Neural progenitor cell (in vitro differentiated cells): Measurements from ENCODE around the gene ZMIZ1.

Experiments
- EZH2 ChIP-seq: fragments of 200-600 bp; sonication (generic); IDR thresholded peaks from 2 replicates; pipeline ENCODE4 v1.6.1; 2017; ENCODE audit warnings: antibody characterized with exemption, mild to moderate bottlenecking, moderate library complexity
- TF ChIP-seq, protein P1 (sequence below): fragments of 200-600 bp; sonication (generic); IDR thresholded peaks from 2 replicates; pipeline ENCODE4 v1.5.1; 2017; ENCODE audit warnings: antibody characterized with exemption, mild to moderate bottlenecking

DNA sequence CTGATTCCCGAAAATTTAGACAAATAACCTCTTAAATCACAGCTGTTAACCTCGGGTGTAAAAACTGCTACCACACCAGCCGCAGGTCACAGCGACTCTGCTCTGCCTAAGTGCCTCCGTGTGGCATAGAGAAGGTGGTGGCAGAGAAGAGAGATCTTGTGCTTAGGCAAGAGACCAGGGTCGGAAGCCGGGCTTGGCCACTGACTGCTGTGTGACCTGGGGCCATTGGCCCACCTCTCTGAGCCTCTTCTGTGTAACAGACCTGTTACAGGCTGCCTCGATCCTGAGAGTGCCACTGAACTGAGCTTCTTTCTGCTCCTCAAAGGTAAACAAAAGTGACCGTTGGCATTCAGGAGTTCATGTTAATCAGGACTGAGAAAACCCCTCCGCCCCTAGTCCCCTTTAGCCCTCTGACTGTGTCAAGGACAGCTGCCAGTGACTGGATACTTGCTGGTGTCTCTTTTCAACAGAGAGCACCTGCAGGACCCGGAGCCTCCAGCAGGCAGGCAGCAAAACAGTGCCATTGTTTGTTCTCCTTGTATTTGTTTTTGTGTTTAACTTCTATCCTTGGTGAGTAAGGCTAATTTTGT, 36.5 kb downstream of the ZMIZ1 start:
- no peak for TF ChIP-seq EZH2
- TF ChIP-seq, protein P1, sequence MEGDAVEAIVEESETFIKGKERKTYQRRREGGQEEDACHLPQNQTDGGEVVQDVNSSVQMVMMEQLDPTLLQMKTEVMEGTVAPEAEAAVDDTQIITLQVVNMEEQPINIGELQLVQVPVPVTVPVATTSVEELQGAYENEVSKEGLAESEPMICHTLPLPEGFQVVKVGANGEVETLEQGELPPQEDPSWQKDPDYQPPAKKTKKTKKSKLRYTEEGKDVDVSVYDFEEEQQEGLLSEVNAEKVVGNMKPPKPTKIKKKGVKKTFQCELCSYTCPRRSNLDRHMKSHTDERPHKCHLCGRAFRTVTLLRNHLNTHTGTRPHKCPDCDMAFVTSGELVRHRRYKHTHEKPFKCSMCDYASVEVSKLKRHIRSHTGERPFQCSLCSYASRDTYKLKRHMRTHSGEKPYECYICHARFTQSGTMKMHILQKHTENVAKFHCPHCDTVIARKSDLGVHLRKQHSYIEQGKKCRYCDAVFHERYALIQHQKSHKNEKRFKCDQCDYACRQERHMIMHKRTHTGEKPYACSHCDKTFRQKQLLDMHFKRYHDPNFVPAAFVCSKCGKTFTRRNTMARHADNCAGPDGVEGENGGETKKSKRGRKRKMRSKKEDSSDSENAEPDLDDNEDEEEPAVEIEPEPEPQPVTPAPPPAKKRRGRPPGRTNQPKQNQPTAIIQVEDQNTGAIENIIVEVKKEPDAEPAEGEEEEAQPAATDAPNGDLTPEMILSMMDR = peak; percentile 15
